ENCODE data around the gene LRATD1. TPM values are rescaled to one million over a fixed set of nuclear protein-coding genes. Genes with fewer than 3 reads are reported as not detected.
A peak's percentile ranks its signal among the peaks of the same experiment; 100 is the strongest.

Gene LRATD1
- total and polyA plus RNA-seq, 9 of the 15 experiments (the other 6 are each of a cell fraction or from before 2014, with no cell fraction given): 0.36 to 6.5 (median 2.8) TPM

DNA sequence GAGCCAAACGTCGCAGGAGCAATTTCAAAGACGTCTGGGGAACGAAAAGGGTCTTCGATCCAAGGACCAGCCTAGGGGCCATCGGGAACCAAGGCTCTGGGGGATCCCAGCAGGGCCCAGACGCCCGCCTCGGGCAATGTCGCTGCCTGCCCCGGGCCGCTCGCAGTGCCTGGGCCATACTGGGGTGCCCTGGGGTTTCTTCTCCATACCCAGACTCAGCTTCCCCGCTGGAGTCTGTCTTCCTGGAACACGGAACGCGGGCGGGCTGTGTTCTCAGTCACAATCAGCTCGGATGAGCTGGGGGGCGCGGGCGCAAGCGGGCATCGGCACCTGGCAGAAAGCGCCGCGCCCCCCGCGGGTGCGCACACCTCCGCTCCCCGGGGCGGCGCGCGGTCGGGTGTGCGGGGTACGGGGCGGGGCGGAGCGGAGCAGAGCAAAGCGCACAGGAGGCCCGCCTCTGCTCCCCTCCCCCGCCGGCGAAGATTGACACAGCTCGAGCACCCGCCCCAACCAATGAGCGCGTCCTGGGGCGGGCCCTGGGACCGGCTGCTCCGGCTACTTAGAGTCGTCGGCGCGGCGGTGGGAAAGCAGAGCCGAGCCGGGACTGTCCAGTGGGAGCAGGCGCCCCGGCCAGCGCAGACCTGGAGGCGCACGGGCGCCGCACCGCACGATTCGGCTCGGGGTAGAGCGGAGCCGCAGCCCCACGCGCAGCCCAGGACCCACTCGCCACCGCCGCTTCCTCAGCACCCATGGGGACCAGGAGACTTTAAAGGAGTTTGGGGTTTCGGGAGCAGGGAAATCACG lies at the start of gene LRATD1 (continued):
- TF ChIP-seq, protein P1, sequence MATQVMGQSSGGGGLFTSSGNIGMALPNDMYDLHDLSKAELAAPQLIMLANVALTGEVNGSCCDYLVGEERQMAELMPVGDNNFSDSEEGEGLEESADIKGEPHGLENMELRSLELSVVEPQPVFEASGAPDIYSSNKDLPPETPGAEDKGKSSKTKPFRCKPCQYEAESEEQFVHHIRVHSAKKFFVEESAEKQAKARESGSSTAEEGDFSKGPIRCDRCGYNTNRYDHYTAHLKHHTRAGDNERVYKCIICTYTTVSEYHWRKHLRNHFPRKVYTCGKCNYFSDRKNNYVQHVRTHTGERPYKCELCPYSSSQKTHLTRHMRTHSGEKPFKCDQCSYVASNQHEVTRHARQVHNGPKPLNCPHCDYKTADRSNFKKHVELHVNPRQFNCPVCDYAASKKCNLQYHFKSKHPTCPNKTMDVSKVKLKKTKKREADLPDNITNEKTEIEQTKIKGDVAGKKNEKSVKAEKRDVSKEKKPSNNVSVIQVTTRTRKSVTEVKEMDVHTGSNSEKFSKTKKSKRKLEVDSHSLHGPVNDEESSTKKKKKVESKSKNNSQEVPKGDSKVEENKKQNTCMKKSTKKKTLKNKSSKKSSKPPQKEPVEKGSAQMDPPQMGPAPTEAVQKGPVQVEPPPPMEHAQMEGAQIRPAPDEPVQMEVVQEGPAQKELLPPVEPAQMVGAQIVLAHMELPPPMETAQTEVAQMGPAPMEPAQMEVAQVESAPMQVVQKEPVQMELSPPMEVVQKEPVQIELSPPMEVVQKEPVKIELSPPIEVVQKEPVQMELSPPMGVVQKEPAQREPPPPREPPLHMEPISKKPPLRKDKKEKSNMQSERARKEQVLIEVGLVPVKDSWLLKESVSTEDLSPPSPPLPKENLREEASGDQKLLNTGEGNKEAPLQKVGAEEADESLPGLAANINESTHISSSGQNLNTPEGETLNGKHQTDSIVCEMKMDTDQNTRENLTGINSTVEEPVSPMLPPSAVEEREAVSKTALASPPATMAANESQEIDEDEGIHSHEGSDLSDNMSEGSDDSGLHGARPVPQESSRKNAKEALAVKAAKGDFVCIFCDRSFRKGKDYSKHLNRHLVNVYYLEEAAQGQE (IDR thresholded peaks at IDR 0.05; ENCODE audit: borderline replicate concordance): 0 out of 2 replicates have a peak, but pooled peaks have one; percentile 5
- TF ChIP-seq, protein P1 (CRISPR knock-in tag; IDR thresholded peaks at IDR 0.05; ENCODE audit: low read depth): no peak
- TF ChIP-seq MYC (IDR thresholded peaks at IDR 0.05; ENCODE audit: low read depth, low read length): no peak
- TF ChIP-seq MYC (CRISPR knock-in tag; IDR thresholded peaks at IDR 0.05; ENCODE audit: borderline replicate concordance, low read depth): no peak
- TF ChIP-seq ZNF146 (CRISPR knock-in tag; IDR thresholded peaks at IDR 0.05; ENCODE audit: unreplicated experiment): no peak
- TF ChIP-seq, protein P2, sequence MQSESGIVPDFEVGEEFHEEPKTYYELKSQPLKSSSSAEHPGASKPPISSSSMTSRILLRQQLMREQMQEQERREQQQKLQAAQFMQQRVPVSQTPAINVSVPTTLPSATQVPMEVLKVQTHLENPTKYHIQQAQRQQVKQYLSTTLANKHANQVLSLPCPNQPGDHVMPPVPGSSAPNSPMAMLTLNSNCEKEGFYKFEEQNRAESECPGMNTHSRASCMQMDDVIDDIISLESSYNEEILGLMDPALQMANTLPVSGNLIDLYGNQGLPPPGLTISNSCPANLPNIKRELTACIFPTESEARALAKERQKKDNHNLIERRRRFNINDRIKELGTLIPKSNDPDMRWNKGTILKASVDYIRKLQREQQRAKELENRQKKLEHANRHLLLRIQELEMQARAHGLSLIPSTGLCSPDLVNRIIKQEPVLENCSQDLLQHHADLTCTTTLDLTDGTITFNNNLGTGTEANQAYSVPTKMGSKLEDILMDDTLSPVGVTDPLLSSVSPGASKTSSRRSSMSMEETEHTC (IDR thresholded peaks at IDR 0.05): no peak
- no peak for TF ChIP-seq MAFF (IDR thresholded peaks at IDR 0.05; ENCODE audit: low read length)
- TF ChIP-seq RBFOX2 (IDR thresholded peaks at IDR 0.05; ENCODE audit: low read depth, low read length): peak; percentile 63
- no peak for TF ChIP-seq PTRF (tag; IDR thresholded peaks at IDR 0.05)
- no peak for TF ChIP-seq STAG1 (CRISPR knock-in tag; IDR thresholded peaks at IDR 0.05; ENCODE audit: borderline replicate concordance)
- TF ChIP-seq SP1 (CRISPR knock-in tag; IDR thresholded peaks at IDR 0.05): no peak
- no peak for TF ChIP-seq RFX1 (IDR thresholded peaks at IDR 0.05)
- peak; percentile 77 for TF ChIP-seq RBM25 (IDR thresholded peaks at IDR 0.05; ENCODE audit: low read depth, low read length, severe bottlenecking)
- no peak for TF ChIP-seq ZNF717 (CRISPR knock-in tag; IDR thresholded peaks at IDR 0.05)
- peak; percentile 74 for TF ChIP-seq NFYB (IDR thresholded peaks at IDR 0.05; ENCODE audit: extremely low read depth, insufficient read length)
- no peak for TF ChIP-seq ZZZ3 (IDR thresholded peaks at IDR 0.05)
- TF ChIP-seq POLR2G (IDR thresholded peaks at IDR 0.05; ENCODE audit: low read depth, low read length): peak; percentile 74
- no peak for TF ChIP-seq E2F3 (CRISPR knock-in tag; IDR thresholded peaks at IDR 0.05)
- TF ChIP-seq ZNF551 (CRISPR knock-in tag; IDR thresholded peaks at IDR 0.05): no peak
- TF ChIP-seq KDM4B (IDR thresholded peaks at IDR 0.05; ENCODE audit: borderline replicate concordance in 2 of 2, low read depth in 1 of 2): no peak
- TF ChIP-seq ADNP (tag; IDR thresholded peaks at IDR 0.05): no peak

Data from K562 (cell line).